ENCODE results near the gene PTOV1. TPM values are rescaled to one million over a fixed set of nuclear protein-coding genes. Genes with fewer than 3 reads are reported as not detected.
A peak's percentile ranks its signal among the peaks of the same experiment; 100 is the strongest.

Gene PTOV1
- total and polyA plus RNA-seq, 2 of the 13 experiments (the other 11 are each of a cell fraction or from before 2014, with no cell fraction given), result 63.5 to 68.5 TPM

- peak overlapping the region; percentile 41; the same call in 1 of the 2 replicates for H3K9ac ChIP-seq (ENCODE audit: insufficient read depth, low read depth, low read length)
- H3K36me3 ChIP-seq (replicated peaks in 1 of 2; ENCODE audit: control insufficient read depth in 1 of 2, insufficient read depth in 2 of 2, low read length in 2 of 2), result peaks cover 4 to 10% of the 10 kb centered on the region in 2 experiments; a peak in 4 of 5 replicates
- H3K27me3 ChIP-seq (ENCODE audit: control insufficient read depth in 1 of 2, insufficient read depth in 2 of 2, low read length in 2 of 2), result no peaks in the 10 kb centered on the region; a peak in 1 of 5 replicates
- 12% methylated on average over 15 of the region's 15 CpGs for WGBS (ENCODE audit: low lambda C conversion rate)
- ATAC-seq (peak; percentile 0), DNase-seq (ENCODE audit: low spot score) (no peak), FAIRE-seq (no peak)
- in situ Hi-C loops (cut with HindIII; ENCODE audit: extremely low pct_ligation_motif_present, low pct_unique_long_range_greater_than_20kb), result no loop called here
- no TSS peak for BruUV-seq (replicated peaks)
- intact Hi-C loops (cut with micrococcal nuclease; ENCODE audit: unreplicated experiment), result no loop called here
- peaks cover 18% of the 10 kb centered on the region for H3K79me2 ChIP-seq (ENCODE audit: insufficient read depth, low read length)
- H4K20me1 ChIP-seq (ENCODE audit: insufficient read depth, low read length), result peaks cover 6% of the 10 kb centered on the region
- H3K9me3 ChIP-seq (ENCODE audit: low read length), result no peaks in the 10 kb centered on the region
- peaks cover 54% of the 10 kb centered on the region for H3K4me1 ChIP-seq (ENCODE audit: insufficient read depth, low read length)
- peak overlapping the region; percentile 15 to 68 (median 58); a peak in 4 of 6 replicates for H3K4me3 ChIP-seq (replicated peaks in 1 of 3; ENCODE audit: insufficient read depth in 1 of 3, low read depth in 2 of 3, low read length in 3 of 3)
- no peak overlapping the region for H2AFZ ChIP-seq (ENCODE audit: low read length)
- H3K4me2 ChIP-seq (ENCODE audit: low read depth, low read length), result peak overlapping the region; percentile 57
- ChIA-PET POLR2A (interaction anchor here (0.6 to 1.9 kb wide), 16 partner anchors 8 to 416 kb away, joined by 3 to 29 read pairs (median 4); partner anchors contain the start of genes AKT1S1, ALDH16A1, AP2A1 and ATF5), CTCF (ENCODE audit: low intra/inter-chr PET ratio, low total read pairs) (no interaction called here)
- H3K27ac ChIP-seq (ENCODE audit: extremely low read length, insufficient read depth, low read length), result peak overlapping the region; percentile 57
- no peak for TF ChIP-seq ZNF362 (CRISPR knock-in tag; IDR thresholded peaks at IDR 0.05; ENCODE audit: borderline replicate concordance)
- TF ChIP-seq POLR2A (IDR thresholded peaks at IDR 0.05; ENCODE audit: insufficient read depth in 1 of 2, low read depth in 2 of 2, low read length in 2 of 2), result peak in 1 of 2 experiments; percentile 37; a peak in 1 of 4 replicates
- no peak for TF ChIP-seq GLI4 (CRISPR knock-in tag; IDR thresholded peaks at IDR 0.05; ENCODE audit: borderline replicate concordance)
- no peak for TF ChIP-seq EP300 (IDR thresholded peaks at IDR 0.05; ENCODE audit: low read depth in 2 of 2, low read length in 2 of 2)
- no peak for TF ChIP-seq EP300 (CRISPR knock-in tag; IDR thresholded peaks at IDR 0.05; ENCODE audit: borderline replicate concordance)
- no peak for TF ChIP-seq HNRNPH1 (optimal IDR thresholded peaks at IDR 0.05; ENCODE audit: low read depth, low read length)
- TF ChIP-seq JUND (CRISPR knock-in tag; IDR thresholded peaks at IDR 0.05), result no peak
- no peak for TF ChIP-seq NR2F1 (CRISPR knock-in tag; IDR thresholded peaks at IDR 0.05)
- 0 out of 2 replicates have a peak, but pooled peaks have one; percentile 23 for TF ChIP-seq PCBP1 (IDR thresholded peaks at IDR 0.05; ENCODE audit: borderline replicate concordance, low read depth, low read length)
- no peak for TF ChIP-seq NONO (IDR thresholded peaks at IDR 0.05)
- no peak for TF ChIP-seq NONO (CRISPR knock-in tag; conservative IDR thresholded peaks at IDR 0.05)
- TF ChIP-seq ZNF550 (CRISPR knock-in tag; IDR thresholded peaks at IDR 0.05; ENCODE audit: borderline replicate concordance), result no peak
- TF ChIP-seq U2AF1 (optimal IDR thresholded peaks at IDR 0.05; ENCODE audit: low read depth, low read length), result no peak
- no peak for TF ChIP-seq GATAD2A (CRISPR knock-in tag; IDR thresholded peaks at IDR 0.05)
- TF ChIP-seq FOXC1 (CRISPR knock-in tag; IDR thresholded peaks at IDR 0.05; ENCODE audit: borderline replicate concordance), result no peak
- no peak for TF ChIP-seq ZNF232 (CRISPR knock-in tag; IDR thresholded peaks at IDR 0.05; ENCODE audit: borderline replicate concordance)
- TF ChIP-seq ZFP91 (CRISPR knock-in tag; IDR thresholded peaks at IDR 0.05; ENCODE audit: borderline replicate concordance), result peak; percentile 100
- peak; percentile 38; the same call in 1 of the 2 replicates for TF ChIP-seq MTA1 (CRISPR knock-in tag; IDR thresholded peaks at IDR 0.05; ENCODE audit: borderline replicate concordance)
- TF ChIP-seq NAIF1 (CRISPR knock-in tag; IDR thresholded peaks at IDR 0.05; ENCODE audit: borderline replicate concordance), result no peak
- TF ChIP-seq MBNL3 (CRISPR knock-in tag; conservative IDR thresholded peaks at IDR 0.05), result no peak
- TF ChIP-seq ZBTB46 (CRISPR knock-in tag; IDR thresholded peaks at IDR 0.05; ENCODE audit: borderline replicate concordance), result peak; percentile 68; the same call in 1 of the 2 replicates
Observed at GRCh38 chr19:49869009-49869483, 18.1 kb downstream of the PTOV1 start.

Data from HepG2 (cell line).